Measurements from ENCODE around the gene ASTN1.

- TF ChIP-seq REST (IDR thresholded peaks at IDR 0.05; ENCODE audit: insufficient read depth in 1 of 2, low read depth in 2 of 2, low read length in 1 of 2), result no peak
- TF ChIP-seq CTCF (IDR thresholded peaks at IDR 0.05), result no peak
- no peak for TF ChIP-seq POLR2AphosphoS5 (IDR thresholded peaks at IDR 0.05; ENCODE audit: low read depth, low read length)
Observed at GRCh38 chr1:177021687-177022086, 142.8 kb downstream of the ASTN1 start.

Measured in Panc1 (cell line).